HepG2 (cell line): ENCODE results near the gene SEMA6D. TPM values are rescaled to one million over a fixed set of nuclear protein-coding genes. Genes with fewer than 3 reads are reported as not detected.

ENCODE experiments used
- ATAC-seq: fragments of 200-7000 bp; cut with Tn5 transposase; 3 replicates; pipeline ENCODE4 v1.9.1; 2020; ENCODE audit warnings: mild to moderate bottlenecking, moderate library complexity
- BruUV-seq: library from RNA; stranded (reverse); fragments of 400-500 nt; replicated peaks from 2 replicates; lab custom pipeline; 2021; lab: Mats Ljungman, UMichigan
- CTCF ChIA-PET: fragments of 300-600 bp; formaldehyde crosslinking; extraction: SDS; loops from one replicate; lab custom pipeline; 2021; ENCODE audit warnings: low total read pairs, inconsistent platforms, low intra/inter-chr PET ratio; lab: Yijun Ruan, JAX
- POLR2A ChIA-PET: fragments of 350-600 bp; sonication (Branson Sonifier 250); formaldehyde crosslinking; loops from one replicate; lab custom pipeline; 2020; ENCODE audit warnings: antibody characterized with exemption, inconsistent platforms; lab: Yijun Ruan, JAX
- DNase-seq: peaks from one replicate; pipeline ENCODE4 v3.0.0-alpha.2; 2015; ENCODE audit warnings: low spot score
- FAIRE-seq: peaks from 3 replicates; lab custom pipeline; 2011; peaks lifted over from hg19 to GRCh38; lab: Jason Lieb, UNC
- H2AFZ ChIP-seq: one replicate; pipeline ENCODE4 v1.6.1; 2011; ENCODE audit warnings: low read length, inconsistent platforms
- H3K27ac ChIP-seq: fragments of 300-600 bp; 3 replicates; pipeline ENCODE4 v1.8.0; 2011; ENCODE audit warnings: mixed run types, mild to moderate bottlenecking, mixed read lengths, low read length, inconsistent platforms; ENCODE audit not compliant: insufficient read depth; ENCODE audit errors: extremely low read length
- H3K27me3 ChIP-seq, 2 experiments: fragments of 200-600 bp in 1 of 2; 2 replicates in 1 of 2; 3 replicates in 1 of 2; pipeline versions ENCODE4 v1.6.0 to v1.8.0; 2011; ENCODE audit warnings: low read length in 2 of 2, mild to moderate bottlenecking in 2 of 2, moderate library complexity in 2 of 2, inconsistent platforms in 1 of 2; ENCODE audit not compliant: insufficient read depth in 2 of 2, control insufficient read depth in 1 of 2
- H3K36me3 ChIP-seq, 2 experiments: fragments of 200-600 bp in 1 of 2; replicated peaks in 1 of 2; 2 replicates in 1 of 2; 3 replicates in 1 of 2; pipeline versions ENCODE4 v1.5.1 to v1.8.0; 2011; ENCODE audit warnings: low read length in 2 of 2, inconsistent platforms in 1 of 2; ENCODE audit not compliant: insufficient read depth in 2 of 2, control insufficient read depth in 1 of 2
- H3K4me1 ChIP-seq: 2 replicates; pipeline ENCODE4 v1.5.1; 2012; ENCODE audit warnings: low read length, inconsistent platforms; ENCODE audit not compliant: insufficient read depth
- H3K4me2 ChIP-seq: 2 replicates; pipeline ENCODE4 v1.6.0; 2011; ENCODE audit warnings: low read depth, low read length, inconsistent platforms
- H3K4me3 ChIP-seq, 3 experiments: fragments of 200-600 bp in 1 of 3; sonication (generic), shearing (Covaris generic) in 1 of 3; replicated peaks in 1 of 3; 2 replicates each; pipeline ENCODE4 v1.5.1; 2011 to 2016; ENCODE audit warnings: low read length in 3 of 3, inconsistent platforms in 2 of 3, low read depth in 2 of 3, mild to moderate bottlenecking in 2 of 3, control low read depth in 1 of 3, mixed read lengths in 1 of 3; ENCODE audit not compliant: insufficient read depth in 1 of 3
- H3K79me2 ChIP-seq: one replicate; pipeline ENCODE4 v1.6.1; 2011; ENCODE audit warnings: low read length, inconsistent platforms; ENCODE audit not compliant: insufficient read depth
- H3K9ac ChIP-seq: 2 replicates; pipeline ENCODE4 v1.6.0; 2011; ENCODE audit warnings: mild to moderate bottlenecking, low read depth, low read length, inconsistent platforms; ENCODE audit not compliant: insufficient read depth
- H3K9me3 ChIP-seq: 2 replicates; pipeline ENCODE4 v1.5.1; 2012; ENCODE audit warnings: mild to moderate bottlenecking, low read length
- H4K20me1 ChIP-seq: 2 replicates; pipeline ENCODE4 v1.6.0; 2011; ENCODE audit warnings: inconsistent platforms, mild to moderate bottlenecking, low read length, moderate library complexity; ENCODE audit not compliant: insufficient read depth
- SIN3B ChIP-seq: fragments of 150-350 bp; IDR thresholded peaks from 2 replicates; pipeline ENCODE4 v1.6.1; 2014; ENCODE audit warnings: low read length
- U2AF2 ChIP-seq: fragments of 200-400 bp; formaldehyde crosslinking; IDR thresholded peaks from 2 replicates; pipeline ENCODE4 v1.6.1; 2017; ENCODE audit warnings: low read depth, mild to moderate bottlenecking, low read length
- ZNF44 ChIP-seq: sonication (generic); formaldehyde crosslinking; IDR thresholded peaks from 2 replicates; pipeline ENCODE4 v1.5.1; 2020; ENCODE audit warnings: mild to moderate bottlenecking, missing genetic modification reagents
- ZNF543 ChIP-seq: sonication (generic); formaldehyde crosslinking; IDR thresholded peaks from 2 replicates; pipeline ENCODE4 v1.4.0; 2020; ENCODE audit warnings: mild to moderate bottlenecking, missing genetic modification reagents
- WGBS: methylation state at CpG from one replicate; pipeline ENCODE4 v1.1.6; 2017; ENCODE audit warnings: low lambda C conversion rate; 5-methylcytosine and 5-hydroxymethylcytosine counted together
- in situ Hi-C: cut with HindIII; loops from 2 replicates; pipeline ENCODE4 v1.10.0; 2017; ENCODE audit warnings: low pct_unique_long_range_greater_than_20kb; ENCODE audit not compliant: extremely low pct_ligation_motif_present
- intact Hi-C: fragments of 100-400 bp; cut with micrococcal nuclease; formaldehyde crosslinking; loops from one replicate; pipeline ENCODE4 v1.10.0; 2022; ENCODE audit not compliant: unreplicated experiment
- polyA plus RNA-seq, 8 experiments: library from polyadenylated mRNA; depleted of rRNA in 3 of 8; stranded (reverse) in 7 of 8; unstranded in 1 of 8; fragments of >200 nt; fragmentation: Illumina TruSeq in 4 of 8; extraction: Trizol in 4 of 8; gene quantifications; 2 replicates each; pipeline versions ENCODE4 v1.2.1 to v1.2.3, GENCODE V29; 2011 to 2016; ENCODE audit warnings: low read depth in 4 of 8, missing spikeins in 1 of 8, mixed read lengths in 1 of 8; ENCODE audit not compliant: insufficient read depth in 1 of 8
- total RNA-seq, 5 experiments: library from RNA; depleted of rRNA; stranded (reverse); fragments of >200 nt; fragmentation: Illumina TruSeq; extraction: Trizol; gene quantifications; 2 replicates each; pipeline ENCODE4 v1.2.3, GENCODE V29; 2016; ENCODE audit warnings: low read depth in 1 of 5
- TF ChIP-seq, protein P1 (sequence below): sonication (generic); formaldehyde crosslinking; IDR thresholded peaks from 2 replicates; pipeline ENCODE4 v1.8.0; 2022; ENCODE audit warnings: mild to moderate bottlenecking, missing genetic modification reagents, moderate library complexity
- TF ChIP-seq, protein P2 (sequence below): IDR thresholded peaks from 2 replicates; pipeline ENCODE4 v1.6.1; 2016; ENCODE audit warnings: mild to moderate bottlenecking, missing biosample characterization, missing genetic modification reagents
- TF ChIP-seq, protein P3 (sequence below): sonication (generic); formaldehyde crosslinking; IDR thresholded peaks from 2 replicates; pipeline ENCODE4 v1.5.1; 2020; ENCODE audit warnings: missing genetic modification reagents, mild to moderate bottlenecking, borderline replicate concordance

Gene SEMA6D
- total and polyA plus RNA-seq, 2 of the 13 experiments (the other 11 are each of a cell fraction or from before 2014, with no cell fraction given): not detected

DNA sequence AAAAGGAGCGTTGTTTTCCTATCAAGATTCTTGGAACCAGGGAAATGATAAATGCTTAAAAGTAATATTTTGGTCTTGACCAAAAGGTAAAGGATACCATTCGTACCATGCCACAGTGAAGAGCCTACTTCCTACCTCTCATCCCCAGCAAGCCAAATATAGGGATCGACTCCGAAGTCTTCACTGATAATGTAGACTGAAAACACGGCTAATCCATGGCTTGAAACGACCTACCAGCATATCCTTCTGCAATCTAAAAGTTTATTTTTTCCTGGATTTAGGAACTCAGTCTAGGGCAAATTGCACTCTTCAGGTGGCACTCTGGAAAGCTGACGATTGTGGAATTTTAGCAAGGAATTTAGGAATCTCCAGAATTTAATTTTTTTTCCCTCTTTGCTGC is 1.9 kb upstream of the SEMA6D start (continued):
- TF ChIP-seq, protein P1, sequence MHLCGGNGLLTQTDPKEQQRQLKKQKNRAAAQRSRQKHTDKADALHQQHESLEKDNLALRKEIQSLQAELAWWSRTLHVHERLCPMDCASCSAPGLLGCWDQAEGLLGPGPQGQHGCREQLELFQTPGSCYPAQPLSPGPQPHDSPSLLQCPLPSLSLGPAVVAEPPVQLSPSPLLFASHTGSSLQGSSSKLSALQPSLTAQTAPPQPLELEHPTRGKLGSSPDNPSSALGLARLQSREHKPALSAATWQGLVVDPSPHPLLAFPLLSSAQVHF: no peak
- TF ChIP-seq ZNF543: no peak
- TF ChIP-seq, protein P2, sequence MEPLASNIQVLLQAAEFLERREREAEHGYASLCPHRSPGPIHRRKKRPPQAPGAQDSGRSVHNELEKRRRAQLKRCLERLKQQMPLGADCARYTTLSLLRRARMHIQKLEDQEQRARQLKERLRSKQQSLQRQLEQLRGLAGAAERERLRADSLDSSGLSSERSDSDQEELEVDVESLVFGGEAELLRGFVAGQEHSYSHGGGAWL (CRISPR knock-in tag): no peak
- TF ChIP-seq, protein P3, sequence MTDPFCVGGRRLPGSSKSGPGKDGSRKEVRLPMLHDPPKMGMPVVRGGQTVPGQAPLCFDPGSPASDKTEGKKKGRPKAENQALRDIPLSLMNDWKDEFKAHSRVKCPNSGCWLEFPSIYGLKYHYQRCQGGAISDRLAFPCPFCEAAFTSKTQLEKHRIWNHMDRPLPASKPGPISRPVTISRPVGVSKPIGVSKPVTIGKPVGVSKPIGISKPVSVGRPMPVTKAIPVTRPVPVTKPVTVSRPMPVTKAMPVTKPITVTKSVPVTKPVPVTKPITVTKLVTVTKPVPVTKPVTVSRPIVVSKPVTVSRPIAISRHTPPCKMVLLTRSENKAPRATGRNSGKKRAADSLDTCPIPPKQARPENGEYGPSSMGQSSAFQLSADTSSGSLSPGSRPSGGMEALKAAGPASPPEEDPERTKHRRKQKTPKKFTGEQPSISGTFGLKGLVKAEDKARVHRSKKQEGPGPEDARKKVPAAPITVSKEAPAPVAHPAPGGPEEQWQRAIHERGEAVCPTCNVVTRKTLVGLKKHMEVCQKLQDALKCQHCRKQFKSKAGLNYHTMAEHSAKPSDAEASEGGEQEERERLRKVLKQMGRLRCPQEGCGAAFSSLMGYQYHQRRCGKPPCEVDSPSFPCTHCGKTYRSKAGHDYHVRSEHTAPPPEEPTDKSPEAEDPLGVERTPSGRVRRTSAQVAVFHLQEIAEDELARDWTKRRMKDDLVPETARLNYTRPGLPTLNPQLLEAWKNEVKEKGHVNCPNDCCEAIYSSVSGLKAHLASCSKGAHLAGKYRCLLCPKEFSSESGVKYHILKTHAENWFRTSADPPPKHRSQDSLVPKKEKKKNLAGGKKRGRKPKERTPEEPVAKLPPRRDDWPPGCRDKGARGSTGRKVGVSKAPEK: no peak

DNA sequence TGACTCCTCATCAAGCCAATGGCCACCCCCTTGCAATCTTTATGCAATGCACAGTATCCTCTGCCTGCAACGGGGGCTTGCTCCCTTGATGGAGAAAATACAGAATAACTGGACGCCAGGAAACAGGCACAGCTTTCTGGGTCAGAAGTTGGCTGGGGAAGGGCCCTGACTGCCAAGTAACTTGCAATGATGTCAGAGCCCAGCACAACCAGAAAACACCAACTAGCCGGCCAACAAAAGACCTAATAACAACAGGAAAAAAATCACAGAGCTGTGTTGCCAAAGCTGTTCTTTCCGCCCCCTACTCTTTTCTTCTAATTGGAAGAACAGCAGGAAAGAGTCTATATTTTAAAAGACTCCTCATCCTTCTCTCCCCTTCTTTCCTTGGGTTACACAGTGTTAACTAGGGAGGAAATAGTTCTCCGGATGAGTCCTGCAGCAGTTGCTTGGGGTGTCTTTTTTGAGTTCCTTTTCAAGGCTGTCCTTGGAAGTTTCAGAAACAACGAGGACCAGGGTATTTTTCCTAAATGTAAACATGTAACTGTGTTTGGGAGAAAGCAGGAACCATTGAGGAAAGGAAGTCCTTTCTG is 1.4 kb upstream of the SEMA6D start:
- POLR2A ChIA-PET: no interaction called here
- peaks cover 2 to 38% of the 10 kb centered on the region in 2 experiments; a peak in 3 of 5 replicates for H3K27me3 ChIP-seq
- no peak overlapping the region for H3K27ac ChIP-seq
- no peak overlapping the region for H3K4me2 ChIP-seq
- H3K36me3 ChIP-seq: no peaks in the 10 kb centered on the region
- DNase-seq (no peak), ATAC-seq (no peak)
- WGBS: 13% methylated on average over 6 of the region's 6 CpGs
- H3K9ac ChIP-seq: no peak overlapping the region
- no peak overlapping the region for H3K4me3 ChIP-seq
- no peaks in the 10 kb centered on the region for H4K20me1 ChIP-seq
- no peaks in the 10 kb centered on the region for H3K4me1 ChIP-seq
- intact Hi-C loops: no loop called here
- no peak overlapping the region for H2AFZ ChIP-seq
- TF ChIP-seq U2AF2: no peak
- no peak for TF ChIP-seq ZNF44 (CRISPR knock-in tag)
- no peak for TF ChIP-seq SIN3B
- TF ChIP-seq, all 625 proteins: peak for 0
- no peak for FAIRE-seq
- Histone ChIP-seq H3K9me3 (no peaks in the 10 kb centered on the region), H3K79me2 (no peaks in the 10 kb centered on the region)
- CTCF ChIA-PET: no interaction called here
- in situ Hi-C loops: no loop called here
- BruUV-seq: no TSS peak
